Measurements from ENCODE around the gene PREP.
"Not testable (repeated sequence)": the region's sequence is repeated elsewhere in the genome, so short reads cannot be mapped to it uniquely, and the experiment has no call there.

Gene PREP

GRCh38 chr6:105338350-105338983 is 64.4 kb downstream of the PREP start:
- not testable (repeated sequence) for FAIRE-seq

DNA sequence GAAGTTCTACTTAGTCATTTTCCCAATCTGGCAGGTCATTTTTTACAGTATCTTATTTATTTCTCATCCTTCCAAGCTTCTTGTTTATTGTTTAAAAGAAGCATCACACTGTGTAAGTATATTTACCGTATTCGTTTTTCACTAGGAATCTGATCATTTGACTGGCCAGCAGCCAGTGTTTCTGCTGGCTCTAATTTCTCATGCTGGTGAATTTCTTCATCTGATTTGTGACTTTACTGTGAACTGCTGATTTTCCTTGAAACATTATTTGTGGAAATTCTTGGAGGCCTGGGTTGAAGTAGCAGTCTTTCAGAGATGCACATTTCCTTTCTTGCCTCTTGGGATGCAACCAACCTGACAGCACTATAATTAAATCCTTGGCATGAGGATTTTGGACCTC is 65.9 kb downstream of the PREP start:
- no peak for FAIRE-seq

- FAIRE-seq, result no peak
Observed at GRCh38 chr6:105332576-105332975, 70.3 kb downstream of the PREP start.

- FAIRE-seq, result no peak
Observed at GRCh38 chr6:105331927-105332326, 71.0 kb downstream of the PREP start.

- no peak for FAIRE-seq
Observed at GRCh38 chr6:105330913-105331312, 72.0 kb downstream of the PREP start.

GRCh38 chr6:105330364-105330763 is 72.5 kb downstream of the PREP start:
- FAIRE-seq, result no peak

DNA sequence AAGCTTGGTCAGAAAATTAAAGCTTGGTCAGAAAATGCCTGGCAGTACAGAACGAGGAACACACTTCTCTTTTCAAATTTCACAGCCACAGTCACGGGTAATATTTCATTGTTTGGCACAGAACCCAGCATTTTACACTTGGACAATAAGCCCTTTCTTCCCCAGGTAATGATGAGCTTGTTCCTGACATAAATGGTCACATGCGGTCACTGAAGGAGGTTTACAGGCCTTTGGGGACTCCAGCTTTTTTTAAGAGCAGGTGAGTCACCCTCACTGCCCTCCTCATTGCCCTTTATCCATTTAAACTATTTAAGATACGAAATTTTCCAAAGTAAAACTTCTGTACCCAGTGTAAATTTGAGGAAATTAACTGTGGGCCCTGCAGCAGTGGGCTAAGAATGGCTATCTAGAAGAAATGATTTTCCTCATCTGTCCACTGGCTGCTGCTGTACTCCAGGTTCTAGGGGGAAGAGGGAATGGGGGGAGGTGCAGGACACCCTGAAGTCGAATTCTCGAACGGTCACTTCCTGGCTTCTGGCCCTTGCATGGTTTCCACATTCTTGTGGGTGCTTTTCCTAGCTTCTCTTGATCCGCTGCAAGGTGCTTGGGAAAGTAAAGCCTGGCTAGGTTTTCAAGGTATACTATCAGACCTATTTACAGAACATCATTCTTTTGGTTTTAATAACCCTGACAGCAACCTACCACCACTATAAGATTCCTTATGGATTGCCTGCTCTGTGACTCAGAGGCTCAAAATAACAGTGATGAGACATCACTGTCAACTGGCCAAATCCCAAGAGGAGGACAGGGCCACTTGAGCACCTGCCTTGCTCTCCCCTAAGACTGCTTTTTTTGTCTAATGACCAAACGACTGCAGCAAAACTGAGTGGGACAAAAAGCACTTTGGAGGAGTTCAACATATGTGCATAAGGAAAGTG is 75.8 kb downstream of the PREP start:
- FAIRE-seq, result no peak

DNA sequence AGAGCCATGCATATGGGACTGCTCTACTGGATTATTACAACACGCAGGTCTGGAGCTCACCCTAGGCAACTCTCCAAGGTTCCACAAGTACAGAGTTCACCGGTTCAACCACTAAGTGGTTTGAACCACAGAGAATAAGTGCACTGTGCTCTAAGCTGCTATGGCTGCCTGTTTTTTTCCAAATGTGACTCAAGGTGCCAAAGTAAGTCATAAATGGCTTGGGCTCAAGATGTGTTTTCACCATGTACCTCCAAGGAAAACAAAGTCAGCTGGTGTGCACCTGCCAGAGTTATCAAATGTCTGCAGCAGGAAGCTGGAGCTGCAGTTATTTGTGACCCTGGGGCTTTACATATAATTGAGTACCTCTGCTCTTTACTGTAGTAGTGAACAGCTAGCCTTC is 76.7 kb downstream of the PREP start:
- no peak for FAIRE-seq

- FAIRE-seq, result no peak
Observed at GRCh38 chr6:105324386-105324950, 78.4 kb downstream of the PREP start.

DNA sequence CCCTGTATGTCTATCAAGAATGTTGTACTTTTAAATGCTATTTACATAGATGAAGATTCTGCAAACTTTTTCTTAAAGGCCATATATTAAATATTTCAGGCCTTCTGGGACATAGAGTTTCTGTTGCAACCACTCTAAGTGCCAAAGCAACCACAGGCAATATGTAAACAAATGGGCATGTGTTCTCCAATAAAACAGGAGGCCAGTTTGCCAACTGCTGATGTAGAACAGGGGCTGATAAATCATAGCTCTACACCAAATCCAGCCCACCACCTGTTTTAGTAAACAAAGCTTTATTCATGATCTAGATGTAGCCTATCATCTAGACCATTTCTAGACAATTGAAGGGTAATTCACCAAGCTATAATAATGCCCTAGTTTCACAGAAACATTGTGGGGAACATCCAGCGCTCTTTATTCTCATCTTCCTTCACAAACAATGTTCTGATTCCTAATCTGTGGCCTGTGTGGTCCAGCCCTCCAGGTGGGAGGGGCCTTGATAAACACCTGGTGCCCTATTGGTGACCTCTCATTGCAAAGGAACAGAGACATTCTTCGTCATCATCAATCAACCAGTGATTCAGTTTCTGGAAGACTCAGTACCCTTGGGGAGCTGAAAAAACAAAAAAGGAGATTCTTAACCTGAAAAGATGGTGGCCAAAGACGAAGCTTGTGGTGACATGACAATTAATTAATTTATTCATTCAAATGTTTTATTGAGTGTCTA is 80.2 kb downstream of the PREP start:
- no peak for FAIRE-seq

GRCh38 chr6:105321728-105322127 is 81.2 kb downstream of the PREP start:
- no peak for FAIRE-seq

DNA sequence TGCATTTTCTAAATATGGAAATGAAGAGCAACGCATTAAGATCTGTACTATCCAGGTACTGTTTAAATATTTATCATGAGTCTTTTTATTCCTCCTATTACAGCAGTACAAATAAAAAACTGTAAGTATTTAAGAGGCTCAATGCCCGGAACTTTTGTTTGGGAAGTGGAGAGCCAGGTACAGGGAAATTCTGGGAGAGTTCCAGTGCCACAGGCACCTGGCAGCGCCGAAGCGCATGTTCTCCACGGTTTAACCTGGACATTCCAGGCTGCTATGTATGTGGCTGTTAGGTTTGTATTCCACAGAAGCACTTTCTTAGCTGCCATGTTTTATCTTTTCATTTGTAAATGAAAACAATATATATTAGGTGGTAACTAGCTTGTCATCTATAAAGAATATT is 81.7 kb downstream of the PREP start:
- FAIRE-seq, result no peak

DNA sequence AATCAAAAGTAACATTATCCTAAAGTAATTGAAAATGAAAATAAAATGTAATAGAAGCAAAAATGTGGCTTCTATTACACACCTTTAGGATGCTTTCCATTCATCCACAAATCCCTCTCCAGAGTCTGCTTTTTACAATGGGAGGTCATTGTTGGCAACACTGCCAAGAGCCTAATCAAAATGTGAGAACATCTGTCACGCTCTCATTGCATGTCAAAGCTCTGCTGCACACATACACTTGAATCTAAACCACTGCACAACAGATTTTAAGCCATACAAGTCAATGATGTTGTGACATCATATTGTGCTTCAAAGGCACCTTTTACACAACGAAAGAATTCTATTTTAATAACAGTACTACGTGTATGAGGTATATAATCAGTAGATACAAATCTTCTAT is 82.1 kb downstream of the PREP start:
- no peak for FAIRE-seq

GRCh38 chr6:105320271-105320670 is 82.6 kb downstream of the PREP start:
- FAIRE-seq, result no peak

DNA sequence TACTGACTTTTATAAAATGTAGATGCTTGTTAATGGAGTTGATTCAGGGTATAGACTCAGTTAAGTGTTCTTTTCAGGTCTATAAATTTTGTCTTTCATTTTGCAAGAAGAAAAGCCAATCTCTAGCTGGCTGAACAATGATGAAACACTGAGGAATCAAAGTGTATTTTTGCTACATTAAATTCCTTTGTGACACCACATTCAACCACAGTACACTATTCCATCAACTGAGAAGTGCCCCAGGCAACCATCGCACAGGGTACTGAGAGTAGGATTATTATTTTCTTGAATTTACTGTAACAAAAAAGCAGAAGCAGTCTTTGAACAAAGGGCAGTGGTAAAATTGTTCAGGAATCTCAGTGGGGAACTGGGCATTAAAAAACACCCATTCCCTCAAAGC is 83.6 kb downstream of the PREP start:
- FAIRE-seq, result no peak

DNA sequence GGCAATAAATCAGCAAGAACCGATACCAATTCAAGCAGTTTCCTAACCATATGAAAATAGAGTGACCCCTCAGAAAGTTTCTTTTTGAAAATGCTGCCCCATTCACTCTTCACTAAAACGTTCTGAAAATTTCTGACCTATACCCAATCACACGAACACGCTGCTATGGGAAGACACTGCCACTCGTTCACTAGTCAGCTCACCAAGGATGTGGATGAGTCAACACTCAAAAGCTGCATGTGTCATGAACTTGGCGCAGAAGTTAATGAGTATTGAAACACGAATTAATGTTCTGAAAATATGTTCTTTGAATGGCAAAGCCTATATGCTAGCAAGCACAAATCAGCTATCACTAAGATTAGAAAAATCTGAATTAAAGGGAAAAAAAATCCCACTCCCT is 84.2 kb downstream of the PREP start:
- no peak for FAIRE-seq

DNA sequence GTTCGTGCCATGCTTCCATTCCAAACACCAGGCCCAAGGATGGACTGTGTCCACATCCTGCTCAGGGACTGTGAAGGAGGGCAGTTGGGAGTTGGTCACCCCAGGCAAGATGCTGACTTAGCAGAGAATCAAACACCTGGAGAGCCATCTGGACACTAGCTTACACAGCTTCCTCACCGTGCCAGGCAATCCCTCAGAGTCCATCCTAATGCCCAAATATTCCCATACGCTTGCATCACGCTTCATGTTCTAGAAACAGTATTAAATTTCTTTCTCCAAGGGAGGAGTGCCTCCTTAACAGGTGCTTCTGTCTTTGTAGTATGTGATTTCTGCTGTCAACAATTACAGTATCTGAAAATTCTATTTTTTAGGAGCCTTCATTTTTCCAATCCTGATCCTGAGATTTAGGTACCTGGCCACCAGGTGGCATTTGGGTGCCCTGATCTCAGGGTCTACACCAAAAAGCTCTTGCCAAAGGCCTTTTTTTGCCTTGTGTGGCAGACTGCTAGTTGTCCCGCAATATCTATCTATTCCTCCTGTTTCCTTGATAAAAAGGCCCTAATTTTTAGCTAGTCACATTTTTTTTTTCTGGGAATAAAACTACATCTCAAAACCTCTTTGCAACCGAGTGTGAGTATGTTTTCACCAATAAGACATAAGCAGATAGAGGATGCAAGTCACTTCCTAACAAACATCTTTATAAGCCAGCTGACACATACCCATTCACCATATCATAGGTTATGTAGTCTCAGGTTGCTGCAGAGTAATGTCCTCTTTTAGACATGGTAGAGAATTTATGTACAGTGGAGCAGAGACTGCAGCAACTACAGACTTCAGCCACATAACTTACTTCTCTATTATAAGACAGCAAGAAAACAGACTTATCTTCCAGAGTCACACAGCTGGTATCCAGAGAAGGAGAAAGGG is 85.0 kb downstream of the PREP start:
- FAIRE-seq, result no peak

DNA sequence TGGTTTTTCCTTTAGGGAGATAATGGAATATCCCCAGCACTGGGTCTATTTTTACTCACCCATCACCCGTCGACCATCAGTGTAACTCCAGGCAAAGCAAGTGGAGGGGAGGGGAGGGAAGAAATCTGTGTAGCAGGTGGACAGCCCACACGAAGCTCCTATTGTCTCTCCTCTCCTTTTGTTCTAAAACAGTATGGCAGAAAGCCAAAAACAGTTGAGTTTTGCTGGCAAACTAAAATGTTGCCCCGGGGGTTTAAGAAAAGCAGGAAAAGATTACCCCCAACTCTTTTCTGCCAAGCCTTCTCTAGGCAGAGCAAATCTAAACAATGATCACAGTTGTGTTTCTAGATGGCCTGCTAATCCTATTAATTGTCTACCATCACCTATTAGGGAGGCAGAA is 89.7 kb downstream of the PREP start:
- no peak for FAIRE-seq

DNA sequence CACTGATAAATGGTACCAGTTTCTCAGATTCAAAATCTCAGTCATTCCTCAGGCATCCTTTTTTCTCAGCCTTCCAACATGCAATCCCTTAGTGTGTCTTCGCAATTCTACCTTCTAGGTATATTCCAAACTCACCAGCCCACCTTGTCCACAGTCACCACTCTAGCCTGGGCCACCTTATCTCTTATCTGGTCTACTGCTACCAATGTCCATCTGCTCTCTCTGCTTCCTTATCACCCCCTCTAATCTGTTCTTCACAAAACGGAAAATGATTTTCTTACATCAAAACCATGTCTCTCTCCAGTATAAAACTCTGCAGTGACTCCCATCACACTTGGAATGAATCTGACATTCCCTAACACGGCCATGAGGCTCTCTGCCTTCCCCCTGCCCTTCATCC is 91.9 kb downstream of the PREP start:
- no peak for FAIRE-seq

DNA sequence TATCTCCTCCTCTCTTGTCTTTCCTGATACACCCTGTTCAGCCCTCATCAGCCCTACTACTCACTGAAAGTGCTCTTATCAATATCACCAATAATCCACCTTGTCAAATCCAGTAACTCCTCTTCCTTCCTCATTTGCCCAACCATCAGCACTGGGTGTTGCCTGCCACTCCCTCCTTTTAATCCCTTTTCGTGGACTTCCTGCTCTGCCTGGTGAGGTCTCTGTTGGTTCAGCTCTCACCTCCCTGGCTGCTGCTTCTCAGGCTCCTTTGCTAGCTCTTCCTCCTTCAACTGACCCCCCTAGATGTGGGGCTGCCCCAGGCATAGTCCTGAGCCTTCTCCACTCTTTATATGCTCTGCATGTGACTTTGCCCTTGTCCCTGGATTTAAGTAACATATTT is 92.5 kb downstream of the PREP start:
- FAIRE-seq, result no peak

GRCh38 chr6:105308840-105309239 is 94.0 kb downstream of the PREP start:
- FAIRE-seq, result no peak

DNA sequence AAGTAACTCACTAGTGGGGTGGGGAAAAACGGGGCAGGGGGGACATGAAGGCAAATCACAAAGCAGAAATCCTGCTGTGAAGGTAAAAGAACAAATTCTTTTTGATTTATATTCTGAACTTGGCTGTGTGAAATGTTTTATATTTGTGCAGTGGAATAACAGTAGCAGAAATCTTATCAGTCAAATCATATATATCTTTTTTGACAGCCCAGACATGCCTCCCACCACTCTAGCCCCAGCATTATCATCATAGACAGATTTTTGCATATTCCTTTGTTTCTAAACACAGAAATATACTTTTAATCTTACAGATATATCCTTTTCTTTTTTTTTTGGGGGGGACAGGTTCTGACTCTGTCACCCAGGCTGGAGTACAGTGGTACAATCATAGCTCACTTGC is 97.4 kb downstream of the PREP start:
- FAIRE-seq, result no peak
